ENCODE results near the gene GSTO2. TPM values are rescaled to one million over a fixed set of nuclear protein-coding genes. Genes with fewer than 3 reads are reported as not detected.
A peak's percentile ranks its signal among the peaks of the same experiment; 100 is the strongest.

GSTO2 gene
- total RNA-seq, 2 donors from 2014 or later: 0.28 to 1.4 TPM

DNA sequence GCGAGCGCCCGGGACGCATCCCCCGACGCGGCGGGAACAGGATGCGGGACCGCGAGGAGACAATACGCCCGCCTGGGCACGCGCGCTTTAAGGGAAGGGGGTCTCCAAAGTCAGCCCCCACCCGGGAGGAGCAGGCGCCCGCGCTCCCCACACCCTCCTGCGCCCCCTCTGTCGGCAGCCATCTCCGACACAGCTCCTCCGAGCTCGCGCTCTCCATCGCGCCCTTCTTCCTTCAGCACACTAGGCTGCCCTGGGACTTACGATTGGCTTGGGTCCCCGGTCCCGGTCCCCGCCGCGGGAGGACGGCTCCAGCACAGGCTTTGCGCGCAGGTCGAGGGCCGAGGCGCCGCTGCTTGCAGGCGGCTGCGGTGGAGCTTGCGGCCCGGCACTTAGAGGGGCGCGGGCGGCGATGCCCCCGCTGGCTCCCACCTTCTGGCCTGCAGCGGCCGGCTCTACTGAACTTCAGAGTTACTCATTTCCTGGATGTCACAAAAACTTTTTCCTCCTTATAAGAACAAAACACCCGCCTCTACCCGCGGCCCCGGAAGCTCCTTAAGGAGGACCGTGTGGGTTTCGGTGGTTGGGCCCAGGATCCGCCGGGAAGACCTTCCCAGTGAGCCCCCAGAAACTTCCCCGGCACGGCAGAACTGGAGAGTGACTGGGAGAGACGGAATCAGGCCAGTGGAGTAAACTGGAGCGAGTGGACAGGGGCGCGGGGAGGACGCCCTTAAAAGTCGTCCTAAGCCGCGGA, 69.2 kb downstream of the GSTO2 start, which contains the start of gene ITPRIP:
TSS of gene ITPRIP (minus strand) at position 481 of the 751 bp plus-strand sequence. CDS start 22,414 bp downstream, outside the sequence.
- Mint-ChIP-seq H3K36me3 (ENCODE audit: low read depth) (peaks cover 20% of the 10 kb centered on the region), H3K9me3 (no peaks in the 10 kb centered on the region), H3K4me3 (peak within 1 kb of the TSS; percentile 88), H3K27ac (peak within 1 kb of the TSS; percentile 97), H3K27me3 (peaks cover 4% of the 10 kb centered on the region), H3K4me1 (peaks cover 16% of the 10 kb centered on the region)
- peak; percentile 90 for ATAC-seq (replicated peaks)

DNA sequence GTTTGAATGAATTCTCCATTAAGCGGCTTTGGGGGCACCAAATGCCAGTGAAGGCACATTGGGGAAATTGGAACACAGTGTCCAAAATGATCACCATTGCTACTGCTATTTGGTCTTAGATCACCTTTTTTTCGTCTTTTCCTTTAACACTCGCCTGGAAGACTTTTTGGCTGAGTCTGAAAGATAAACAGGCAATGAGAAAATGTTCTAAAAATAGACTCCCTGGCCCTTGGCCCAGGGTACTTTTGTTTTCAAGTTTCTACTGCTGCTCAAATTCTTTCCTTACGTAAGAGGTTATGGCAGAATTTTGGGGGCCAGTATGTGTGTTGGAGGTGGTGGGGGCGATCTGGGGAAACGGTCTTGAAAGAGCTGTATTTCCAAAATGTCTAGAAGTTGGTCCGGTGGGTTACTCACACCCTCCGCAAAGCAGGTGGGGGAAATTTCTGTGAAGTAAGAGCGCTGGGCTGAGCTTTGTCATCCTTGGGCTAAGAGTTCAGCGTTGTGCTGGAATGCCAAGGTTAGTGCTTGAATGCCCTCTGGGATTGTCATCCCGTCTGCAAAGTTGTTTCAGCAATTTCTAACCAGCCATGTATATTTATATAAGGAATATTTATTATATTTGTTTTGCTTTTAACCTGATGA, 70.6 kb downstream of the GSTO2 start:
- peaks cover 15% of the 10 kb centered on the region for H3K36me3 Mint-ChIP-seq (ENCODE audit: low read depth)
- peaks cover 12% of the 10 kb centered on the region for H3K4me1 Mint-ChIP-seq
- peak overlapping the region; percentile 88 for H3K4me3 Mint-ChIP-seq
- H3K27me3 Mint-ChIP-seq: peaks cover 4% of the 10 kb centered on the region
- ATAC-seq (replicated peaks): no peak
- H3K9me3 Mint-ChIP-seq: no peaks in the 10 kb centered on the region
- peak overlapping the region; percentile 97 for H3K27ac Mint-ChIP-seq

DNA sequence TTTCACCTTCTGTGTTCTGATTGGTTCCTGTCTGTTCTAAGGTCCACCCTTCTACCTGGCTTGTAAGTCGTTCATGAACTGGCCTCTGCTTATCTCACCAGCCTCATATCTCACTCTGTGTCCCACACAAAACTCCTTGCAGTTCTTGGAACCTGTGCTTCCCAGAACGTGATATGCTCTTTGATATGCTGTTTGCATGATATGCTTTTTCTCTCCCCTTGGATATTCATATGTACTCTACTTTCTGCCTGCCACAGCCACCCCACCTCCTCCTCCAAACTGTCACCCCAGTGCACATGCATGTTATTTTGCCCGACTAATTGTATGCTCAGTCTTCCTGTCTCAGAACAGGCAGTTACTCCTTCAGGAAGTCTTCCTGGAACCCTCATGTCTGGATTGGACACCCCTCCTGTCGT, 71.1 kb downstream of the GSTO2 start:
- Mint-ChIP-seq H3K9me3 (no peaks in the 10 kb centered on the region), H3K27ac (peak overlapping the region; percentile 26), H3K27me3 (peaks cover 4% of the 10 kb centered on the region), H3K4me1 (peaks cover 9% of the 10 kb centered on the region), H3K36me3 (ENCODE audit: low read depth) (peaks cover 11% of the 10 kb centered on the region), H3K4me3 (peak overlapping the region; percentile 88)
- no peak for ATAC-seq (replicated peaks)

DNA sequence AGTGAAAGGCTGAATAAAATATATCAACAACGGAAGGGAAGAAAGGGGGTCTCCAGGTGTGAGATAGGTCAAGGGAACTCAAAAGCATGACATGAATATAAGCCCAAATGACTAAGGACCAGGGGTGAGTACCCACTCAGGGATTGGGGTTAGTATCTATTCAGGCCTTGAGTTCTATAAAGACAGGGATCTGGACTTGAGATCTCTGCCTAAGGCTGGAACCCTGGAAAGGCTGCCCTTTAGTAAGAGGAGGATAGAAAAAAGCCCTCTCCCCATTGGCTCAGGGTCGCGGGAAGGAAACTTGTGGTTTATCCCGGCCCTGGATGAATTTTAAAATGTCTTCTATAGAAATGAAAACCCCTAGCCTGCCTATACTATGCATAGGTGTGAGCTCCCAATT, 71.7 kb downstream of the GSTO2 start:
- peak overlapping the region; percentile 88 for H3K4me3 Mint-ChIP-seq
- peaks cover 4% of the 10 kb centered on the region for H3K27me3 Mint-ChIP-seq
- H3K9me3 Mint-ChIP-seq: no peaks in the 10 kb centered on the region
- peaks cover 6% of the 10 kb centered on the region for H3K36me3 Mint-ChIP-seq (ENCODE audit: low read depth)
- peaks cover 8% of the 10 kb centered on the region for H3K4me1 Mint-ChIP-seq
- peak overlapping the region; percentile 26 for H3K27ac Mint-ChIP-seq
- no peak for ATAC-seq (replicated peaks)

DNA sequence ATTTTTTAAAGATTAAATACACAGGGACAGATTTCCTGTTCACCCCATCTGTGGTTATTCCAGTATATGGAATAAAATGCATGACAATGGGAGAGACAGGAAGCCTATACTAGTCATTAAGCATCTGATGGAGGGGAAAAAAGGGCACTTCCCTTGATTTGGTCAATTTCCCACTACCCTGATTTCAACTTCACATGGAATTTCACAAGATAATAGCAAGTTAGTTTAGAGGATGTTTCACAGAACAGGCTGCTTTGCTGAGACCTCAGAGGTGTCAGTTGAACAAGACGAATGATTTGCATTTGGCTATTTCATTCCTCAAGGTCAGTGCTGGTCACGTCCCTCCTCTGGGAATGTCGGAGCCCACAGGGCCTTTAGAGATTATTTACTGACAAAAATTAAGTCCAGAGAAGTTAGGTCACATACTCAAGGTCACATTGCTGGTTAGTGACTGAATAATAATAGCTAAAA, 74.0 kb downstream of the GSTO2 start:
- H3K27ac Mint-ChIP-seq: no peak overlapping the region
- H3K9me3 Mint-ChIP-seq: no peaks in the 10 kb centered on the region
- H3K4me3 Mint-ChIP-seq: no peak overlapping the region
- H3K27me3 Mint-ChIP-seq: peaks cover 4% of the 10 kb centered on the region
- H3K4me1 Mint-ChIP-seq: peaks cover 8% of the 10 kb centered on the region
- H3K36me3 Mint-ChIP-seq (ENCODE audit: low read depth): peaks cover 5% of the 10 kb centered on the region
- ATAC-seq (replicated peaks): no peak

DNA sequence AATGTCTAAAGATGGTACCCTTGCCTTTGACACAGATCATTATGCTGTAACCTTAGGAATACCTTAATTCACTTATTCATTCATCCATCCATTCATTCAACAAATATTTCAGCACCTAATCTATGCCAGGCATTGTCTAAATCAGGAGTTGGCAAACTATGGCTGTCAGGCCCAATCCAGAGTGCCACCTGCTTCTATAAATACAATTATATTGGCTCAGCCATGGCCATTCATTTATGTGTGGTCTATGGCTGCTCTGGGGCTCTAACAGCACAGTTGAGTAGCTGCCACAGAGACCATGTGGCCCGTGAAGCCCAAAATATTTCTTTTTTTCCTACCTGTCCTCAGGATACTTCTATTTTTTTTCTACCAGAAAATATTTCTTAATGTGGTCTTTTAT, 75.2 kb downstream of the GSTO2 start:
- Mint-ChIP-seq H3K9me3 (no peaks in the 10 kb centered on the region), H3K36me3 (ENCODE audit: low read depth) (no peaks in the 10 kb centered on the region), H3K4me1 (peaks cover 8% of the 10 kb centered on the region), H3K27ac (no peak overlapping the region), H3K4me3 (no peak overlapping the region), H3K27me3 (peaks cover 4% of the 10 kb centered on the region)
- no peak for ATAC-seq (replicated peaks)

DNA sequence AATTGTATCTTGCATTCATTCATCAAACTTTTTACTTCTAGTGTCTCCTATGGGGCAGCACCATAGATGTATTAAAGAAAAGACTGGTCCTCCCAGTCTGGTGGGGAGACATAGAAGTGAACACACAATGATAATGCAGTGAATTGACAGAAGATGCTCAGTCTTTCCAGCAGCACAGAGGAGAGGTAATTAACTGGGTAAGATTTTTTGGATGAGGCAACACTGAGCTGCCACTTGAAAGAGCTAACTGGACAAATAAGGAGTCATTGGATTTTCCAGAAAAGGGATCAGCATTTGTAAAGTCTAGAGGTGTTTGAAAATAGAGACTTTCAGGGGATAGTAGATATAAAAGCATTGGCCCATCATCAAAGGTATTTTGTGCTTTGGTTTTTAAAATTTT, 76.5 kb downstream of the GSTO2 start:
- no peak overlapping the region for H3K4me3 Mint-ChIP-seq
- no peaks in the 10 kb centered on the region for H3K27me3 Mint-ChIP-seq
- peaks cover 8% of the 10 kb centered on the region for H3K4me1 Mint-ChIP-seq
- no peak for ATAC-seq (replicated peaks)
- no peaks in the 10 kb centered on the region for H3K36me3 Mint-ChIP-seq (ENCODE audit: low read depth)
- peak overlapping the region; percentile 42 for H3K27ac Mint-ChIP-seq
- H3K9me3 Mint-ChIP-seq: no peaks in the 10 kb centered on the region

DNA sequence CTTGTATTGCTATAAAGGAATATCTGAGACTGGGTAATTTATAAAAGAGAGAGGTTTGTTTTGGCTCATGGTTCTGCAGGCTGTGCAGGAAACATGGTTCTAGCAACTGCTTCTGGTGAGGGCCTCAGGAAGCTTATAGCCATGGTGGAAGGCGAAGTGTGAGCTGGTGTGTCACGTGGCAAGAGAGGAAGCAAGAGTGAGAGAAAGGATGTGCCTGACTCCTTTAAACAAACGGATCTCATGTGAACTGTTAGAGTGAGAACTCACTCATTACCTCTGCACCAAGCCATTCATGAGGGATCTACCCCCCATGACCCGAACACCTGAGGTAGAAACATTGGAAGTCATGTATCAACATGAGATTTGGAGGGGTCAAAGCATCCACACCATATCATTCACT, 77.0 kb downstream of the GSTO2 start:
- Mint-ChIP-seq H3K27me3 (no peaks in the 10 kb centered on the region), H3K4me1 (peaks cover 8% of the 10 kb centered on the region), H3K9me3 (no peaks in the 10 kb centered on the region), H3K4me3 (no peak overlapping the region), H3K27ac (peak overlapping the region; percentile 42), H3K36me3 (ENCODE audit: low read depth) (no peaks in the 10 kb centered on the region)
- ATAC-seq (replicated peaks): peak; percentile 53

DNA sequence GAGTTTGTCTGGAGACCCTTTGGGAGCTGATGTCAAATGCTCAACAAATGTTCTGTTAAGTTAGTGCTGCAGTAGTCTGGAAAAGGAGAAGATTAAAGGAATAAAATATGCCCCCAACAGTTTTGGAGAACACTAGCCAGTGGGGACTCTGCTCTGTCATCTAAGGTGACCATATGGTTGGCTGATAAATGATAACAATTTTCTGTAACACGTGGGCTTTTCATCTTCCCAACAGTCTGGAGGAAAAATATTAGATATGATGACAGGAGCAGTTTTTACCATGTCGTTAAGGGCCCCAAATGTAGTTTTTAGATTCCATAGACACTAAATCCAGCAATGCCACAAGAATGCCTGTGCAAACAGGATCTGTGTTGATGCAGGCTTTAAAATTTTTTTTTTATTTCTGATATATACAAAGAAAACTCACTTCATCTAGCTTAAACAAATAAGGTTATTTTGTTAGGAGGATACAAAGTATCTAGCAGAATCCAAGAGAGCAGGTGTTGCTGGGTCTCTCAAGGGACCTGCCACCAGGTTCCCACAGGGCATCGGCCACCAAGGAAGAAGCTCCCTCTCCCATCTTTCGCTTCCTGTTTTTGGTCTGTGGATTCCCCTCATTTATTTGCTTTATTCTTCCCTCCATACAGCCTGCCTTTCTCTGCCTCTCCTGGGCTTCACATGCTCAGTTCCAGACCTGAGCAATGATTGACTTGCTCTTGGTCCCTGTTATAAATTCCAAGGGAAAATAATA, 78.5 kb downstream of the GSTO2 start:
- H3K27me3 Mint-ChIP-seq: no peaks in the 10 kb centered on the region
- no peak overlapping the region for H3K27ac Mint-ChIP-seq
- no peak overlapping the region for H3K4me3 Mint-ChIP-seq
- no peaks in the 10 kb centered on the region for H3K9me3 Mint-ChIP-seq
- H3K4me1 Mint-ChIP-seq: peaks cover 11% of the 10 kb centered on the region
- no peaks in the 10 kb centered on the region for H3K36me3 Mint-ChIP-seq (ENCODE audit: low read depth)
- no peak for ATAC-seq (replicated peaks)

DNA sequence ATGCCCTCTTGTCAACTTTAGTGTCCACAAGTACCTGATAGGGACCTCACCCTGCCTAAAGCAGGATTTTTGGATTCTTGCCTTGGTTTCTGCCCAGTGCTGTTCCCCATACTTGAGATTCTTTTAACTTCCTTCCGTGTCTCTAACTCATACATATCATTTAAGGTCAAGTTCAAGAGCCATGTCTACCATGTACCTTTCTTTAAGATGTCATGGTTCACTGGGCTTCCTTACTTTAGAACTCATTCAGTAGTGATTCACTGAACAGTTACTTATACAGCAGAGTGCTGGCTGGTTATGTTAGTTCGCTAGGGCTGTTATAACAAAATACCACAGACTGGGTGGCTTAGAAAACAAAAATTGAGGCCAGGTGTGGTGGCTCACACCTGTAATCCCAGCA, 79.6 kb downstream of the GSTO2 start:
- Mint-ChIP-seq H3K4me3 (no peak overlapping the region), H3K27me3 (no peaks in the 10 kb centered on the region), H3K27ac (no peak overlapping the region), H3K4me1 (peaks cover 14% of the 10 kb centered on the region), H3K9me3 (no peaks in the 10 kb centered on the region), H3K36me3 (ENCODE audit: low read depth) (no peaks in the 10 kb centered on the region)
- no peak for ATAC-seq (replicated peaks)

DNA sequence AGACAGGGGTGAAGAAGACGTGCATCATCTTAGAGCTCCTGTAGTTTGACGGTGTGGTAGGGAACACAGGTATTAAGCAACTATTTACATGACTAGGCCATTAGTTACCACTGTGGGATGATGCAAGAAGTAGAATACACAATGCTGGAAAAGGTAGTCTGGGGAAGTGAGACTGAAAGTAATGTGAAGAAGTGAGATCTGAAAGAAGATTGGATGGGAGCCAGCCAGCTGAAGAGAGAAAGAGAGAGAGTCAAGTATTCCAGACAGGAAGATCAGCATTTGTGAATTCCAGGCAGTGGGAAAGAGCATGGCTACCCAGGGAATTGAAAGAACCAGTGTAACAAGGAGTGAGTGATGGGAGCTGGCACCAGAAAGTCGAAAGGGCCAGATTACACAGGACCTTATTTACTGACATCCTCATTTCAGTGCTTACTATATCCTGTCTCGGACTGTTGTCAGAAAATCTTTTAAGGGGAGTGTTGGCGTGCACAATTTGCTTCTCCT, 80.7 kb downstream of the GSTO2 start:
- ATAC-seq (replicated peaks): no peak
- peaks cover 14% of the 10 kb centered on the region for H3K4me1 Mint-ChIP-seq

DNA sequence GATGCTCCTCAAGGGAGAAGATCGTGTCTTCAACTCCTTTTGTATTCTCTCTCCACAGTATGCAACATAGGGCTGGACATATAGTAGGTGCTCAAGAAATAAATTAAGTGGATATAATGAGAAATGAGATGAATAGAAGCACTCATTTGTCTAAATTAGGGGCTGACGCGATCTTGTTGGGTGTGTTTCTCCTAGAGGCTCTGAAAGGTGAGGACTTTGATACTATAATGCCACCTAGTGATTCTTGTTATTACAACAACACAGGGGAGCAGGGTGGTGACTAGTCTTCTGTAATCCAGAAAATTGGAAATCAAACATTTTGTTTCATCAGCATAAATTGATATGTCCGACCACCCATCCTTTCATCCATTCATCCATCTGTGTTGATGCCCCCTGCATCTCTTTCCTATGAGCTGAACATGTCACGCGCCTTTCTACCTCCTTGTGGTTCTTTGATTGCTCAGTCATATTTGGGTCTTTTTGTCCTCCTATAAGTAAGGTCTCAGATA, 81.2 kb downstream of the GSTO2 start:
- Mint-ChIP-seq H3K27me3 (no peaks in the 10 kb centered on the region), H3K36me3 (ENCODE audit: low read depth) (no peaks in the 10 kb centered on the region), H3K4me3 (no peak overlapping the region), H3K4me1 (peaks cover 14% of the 10 kb centered on the region), H3K9me3 (no peaks in the 10 kb centered on the region), H3K27ac (no peak overlapping the region)
- peak; percentile 45 for ATAC-seq (replicated peaks)

More for the DNA sequence above, 80.7 kb downstream of the GSTO2 start:
- Mint-ChIP-seq H3K9me3 (no peaks in the 10 kb centered on the region), H3K36me3 (ENCODE audit: low read depth) (no peaks in the 10 kb centered on the region), H3K27ac (no peak overlapping the region), H3K4me3 (no peak overlapping the region), H3K27me3 (no peaks in the 10 kb centered on the region)

DNA sequence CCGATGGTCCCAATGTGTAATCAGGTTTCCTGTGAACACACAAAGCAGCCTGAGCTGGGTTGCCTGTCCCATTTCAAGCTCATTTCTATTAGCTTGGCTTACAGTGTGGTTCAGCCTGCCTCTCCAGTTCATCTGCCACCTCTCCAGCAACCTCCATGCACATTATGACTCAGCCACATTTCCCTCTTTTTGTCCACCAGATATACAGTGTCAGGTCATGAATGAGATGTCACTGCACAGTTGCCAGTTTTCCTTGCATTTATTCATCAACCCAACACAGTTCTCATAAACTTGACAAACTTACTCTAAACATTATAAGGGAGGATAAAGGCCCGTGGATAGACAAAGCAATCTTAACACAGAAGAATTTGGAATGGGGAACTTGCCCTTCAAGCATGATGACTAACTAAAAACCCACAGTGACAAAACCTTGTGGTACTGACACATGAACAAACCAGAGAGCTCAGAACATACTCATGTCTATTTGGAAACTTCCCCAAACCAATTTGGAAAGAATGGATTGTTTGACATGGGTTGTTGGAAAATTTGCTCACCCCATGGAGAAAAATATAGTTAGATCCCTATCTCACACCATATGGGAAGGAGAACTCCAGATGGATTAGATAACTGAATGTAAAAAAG, 82.2 kb downstream of the GSTO2 start:
- ATAC-seq (replicated peaks): peak; percentile 77
- Mint-ChIP-seq H3K4me3 (no peak overlapping the region), H3K36me3 (ENCODE audit: low read depth) (no peaks in the 10 kb centered on the region), H3K27ac (no peak overlapping the region), H3K27me3 (no peaks in the 10 kb centered on the region), H3K9me3 (no peaks in the 10 kb centered on the region), H3K4me1 (peaks cover 6% of the 10 kb centered on the region)

DNA sequence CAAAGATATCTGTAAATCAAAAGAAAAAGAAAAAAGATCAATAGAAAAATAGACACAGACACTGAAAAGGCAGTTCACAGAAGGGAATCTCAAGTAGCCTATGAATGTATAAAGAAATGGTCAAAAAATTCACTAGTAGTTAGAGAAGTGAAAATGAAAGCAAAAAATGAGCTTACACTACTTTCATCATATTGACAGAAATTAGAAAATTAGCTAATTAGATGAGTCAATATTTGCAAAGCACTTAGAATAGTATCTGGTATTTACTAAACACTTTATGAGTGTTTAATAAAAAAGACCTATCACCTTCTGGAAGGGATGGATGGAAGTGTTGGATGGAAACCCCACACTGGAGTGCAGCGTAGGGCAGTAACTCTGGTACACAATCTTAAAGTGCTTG, 82.9 kb downstream of the GSTO2 start:
- no peaks in the 10 kb centered on the region for H3K36me3 Mint-ChIP-seq (ENCODE audit: low read depth)
- no peak overlapping the region for H3K4me3 Mint-ChIP-seq
- H3K4me1 Mint-ChIP-seq: peaks cover 6% of the 10 kb centered on the region
- no peaks in the 10 kb centered on the region for H3K27me3 Mint-ChIP-seq
- peak; percentile 28 for ATAC-seq (replicated peaks)
- no peak overlapping the region for H3K27ac Mint-ChIP-seq
- H3K9me3 Mint-ChIP-seq: no peaks in the 10 kb centered on the region

Data from activated T-helper 17 cell treated with anti-CD3 and anti-CD28 coated beads, Interleukin-2, amount 50 U/mL, for 72 hours (primary cell).